ENCODE data around the gene CHID1. TPM values are rescaled to one million over a fixed set of nuclear protein-coding genes. Genes with fewer than 3 reads are reported as not detected.

Gene CHID1
- polyA plus RNA-seq, 2 donors, result 22.5 to 30.7 TPM

GRCh38 chr11:893008-893654, 17.5 kb downstream of the CHID1 start:
- Histone ChIP-seq H3K27ac (ENCODE audit: low read depth in 2 of 2, low read length in 1 of 2) (no peak overlapping the region), H3K36me3 (ENCODE audit: control insufficient read depth in 2 of 2, insufficient read depth in 2 of 2, low read length in 1 of 2) (peaks cover 0 to 26% of the 10 kb centered on the region in 2 donors), H3K9me3 (ENCODE audit: control insufficient read depth in 2 of 2, insufficient read depth in 1 of 2, low read depth in 1 of 2, low read length in 1 of 2) (no peaks in the 10 kb centered on the region), H3K4me1 (ENCODE audit: control insufficient read depth in 2 of 2, insufficient read depth in 2 of 2, low read length in 1 of 2) (peaks cover 0 to 4% of the 10 kb centered on the region in 2 donors), H3K4me3 (ENCODE audit: low read depth in 1 of 2, low read length in 2 of 2) (no peak overlapping the region), H3K27me3 (ENCODE audit: control insufficient read depth in 1 of 2, insufficient read depth in 2 of 2, low read length in 2 of 2) (no peaks in the 10 kb centered on the region)
- WGBS, 2 donors, result 81 to 87% methylated on average over 13 of the region's 13 CpGs

- H3K27ac ChIP-seq (ENCODE audit: low read depth in 2 of 2, low read length in 1 of 2), result no peak overlapping the region
- 81 to 82% methylated on average over 27 of the region's 27 CpGs for WGBS, 2 donors
- H3K27me3 ChIP-seq (ENCODE audit: control insufficient read depth in 1 of 2, insufficient read depth in 2 of 2, low read length in 2 of 2), result no peaks in the 10 kb centered on the region
- H3K4me1 ChIP-seq (ENCODE audit: control insufficient read depth in 2 of 2, insufficient read depth in 2 of 2, low read length in 1 of 2), result peaks cover 0 to 4% of the 10 kb centered on the region in 2 donors
- peaks cover 0 to 37% of the 10 kb centered on the region in 2 donors for H3K36me3 ChIP-seq (ENCODE audit: control insufficient read depth in 2 of 2, insufficient read depth in 2 of 2, low read length in 1 of 2)
- no peak overlapping the region for H3K4me3 ChIP-seq (ENCODE audit: low read depth in 1 of 2, low read length in 2 of 2)
- H3K9me3 ChIP-seq (ENCODE audit: control insufficient read depth in 2 of 2, insufficient read depth in 1 of 2, low read depth in 1 of 2, low read length in 1 of 2), result no peaks in the 10 kb centered on the region
Measured at GRCh38 chr11:890794-891540, 19.6 kb downstream of the CHID1 start.

- H3K4me3 ChIP-seq (ENCODE audit: low read depth in 1 of 2, low read length in 2 of 2), result no peak overlapping the region
- H3K9me3 ChIP-seq (ENCODE audit: control insufficient read depth in 2 of 2, insufficient read depth in 1 of 2, low read depth in 1 of 2, low read length in 1 of 2), result no peaks in the 10 kb centered on the region
- H3K27me3 ChIP-seq (ENCODE audit: control insufficient read depth in 1 of 2, insufficient read depth in 2 of 2, low read length in 2 of 2), result no peaks in the 10 kb centered on the region
- H3K36me3 ChIP-seq (ENCODE audit: control insufficient read depth in 2 of 2, insufficient read depth in 2 of 2, low read length in 1 of 2), result peaks cover 0 to 35% of the 10 kb centered on the region in 2 donors
- peaks cover 0 to 4% of the 10 kb centered on the region in 2 donors for H3K4me1 ChIP-seq (ENCODE audit: control insufficient read depth in 2 of 2, insufficient read depth in 2 of 2, low read length in 1 of 2)
- WGBS, 2 donors, result 90 to 92% methylated on average over 32 of the region's 32 CpGs
- H3K27ac ChIP-seq (ENCODE audit: low read depth in 2 of 2, low read length in 1 of 2), result no peak overlapping the region
Measured at GRCh38 chr11:889687-890475, 20.7 kb downstream of the CHID1 start.

- Histone ChIP-seq H3K36me3 (ENCODE audit: control insufficient read depth in 2 of 2, insufficient read depth in 2 of 2, low read length in 1 of 2) (peaks cover 0 to 35% of the 10 kb centered on the region in 2 donors), H3K27me3 (ENCODE audit: control insufficient read depth in 1 of 2, insufficient read depth in 2 of 2, low read length in 2 of 2) (no peaks in the 10 kb centered on the region), H3K9me3 (ENCODE audit: control insufficient read depth in 2 of 2, insufficient read depth in 1 of 2, low read depth in 1 of 2, low read length in 1 of 2) (no peaks in the 10 kb centered on the region), H3K27ac (ENCODE audit: low read depth in 2 of 2, low read length in 1 of 2) (no peak overlapping the region), H3K4me1 (ENCODE audit: control insufficient read depth in 2 of 2, insufficient read depth in 2 of 2, low read length in 1 of 2) (peaks cover 0 to 4% of the 10 kb centered on the region in 2 donors), H3K4me3 (ENCODE audit: low read depth in 1 of 2, low read length in 2 of 2) (no peak overlapping the region)
- WGBS, 2 donors, result 91% methylated on average over 13 of the region's 13 CpGs
Measured at GRCh38 chr11:889257-889656, 21.4 kb downstream of the CHID1 start.

GRCh38 chr11:888310-889212, 22.0 kb downstream of the CHID1 start:
- no peaks in the 10 kb centered on the region for H3K27me3 ChIP-seq (ENCODE audit: control insufficient read depth in 1 of 2, insufficient read depth in 2 of 2, low read length in 2 of 2)
- no peak overlapping the region for H3K27ac ChIP-seq (ENCODE audit: low read depth in 2 of 2, low read length in 1 of 2)
- WGBS, 2 donors, result 89 to 92% methylated on average over 45 of the region's 45 CpGs
- peaks cover 0 to 4% of the 10 kb centered on the region in 2 donors for H3K4me1 ChIP-seq (ENCODE audit: control insufficient read depth in 2 of 2, insufficient read depth in 2 of 2, low read length in 1 of 2)
- no peak overlapping the region for H3K4me3 ChIP-seq (ENCODE audit: low read depth in 1 of 2, low read length in 2 of 2)
- H3K36me3 ChIP-seq (ENCODE audit: control insufficient read depth in 2 of 2, insufficient read depth in 2 of 2, low read length in 1 of 2), result peaks cover 0 to 33% of the 10 kb centered on the region in 2 donors
- H3K9me3 ChIP-seq (ENCODE audit: control insufficient read depth in 2 of 2, insufficient read depth in 1 of 2, low read depth in 1 of 2, low read length in 1 of 2), result no peaks in the 10 kb centered on the region

GRCh38 chr11:887589-887988, 23.0 kb downstream of the CHID1 start:
- H3K4me1 ChIP-seq (ENCODE audit: control insufficient read depth in 2 of 2, insufficient read depth in 2 of 2, low read length in 1 of 2), result peaks cover 0 to 4% of the 10 kb centered on the region in 2 donors
- H3K36me3 ChIP-seq (ENCODE audit: control insufficient read depth in 2 of 2, insufficient read depth in 2 of 2, low read length in 1 of 2), result peaks cover 0 to 39% of the 10 kb centered on the region in 2 donors
- 93 to 94% methylated on average over 14 of the region's 14 CpGs for WGBS, 2 donors
- H3K27me3 ChIP-seq (ENCODE audit: control insufficient read depth in 1 of 2, insufficient read depth in 2 of 2, low read length in 2 of 2), result no peaks in the 10 kb centered on the region
- H3K27ac ChIP-seq (ENCODE audit: low read depth in 2 of 2, low read length in 1 of 2), result no peak overlapping the region
- no peak overlapping the region for H3K4me3 ChIP-seq (ENCODE audit: low read depth in 1 of 2, low read length in 2 of 2)
- H3K9me3 ChIP-seq (ENCODE audit: control insufficient read depth in 2 of 2, insufficient read depth in 1 of 2, low read depth in 1 of 2, low read length in 1 of 2), result no peaks in the 10 kb centered on the region

- Histone ChIP-seq H3K4me3 (ENCODE audit: low read depth in 1 of 2, low read length in 2 of 2) (no peak overlapping the region), H3K36me3 (ENCODE audit: control insufficient read depth in 2 of 2, insufficient read depth in 2 of 2, low read length in 1 of 2) (peaks cover 0 to 40% of the 10 kb centered on the region in 2 donors), H3K9me3 (ENCODE audit: control insufficient read depth in 2 of 2, insufficient read depth in 1 of 2, low read depth in 1 of 2, low read length in 1 of 2) (no peaks in the 10 kb centered on the region), H3K27me3 (ENCODE audit: control insufficient read depth in 1 of 2, insufficient read depth in 2 of 2, low read length in 2 of 2) (no peaks in the 10 kb centered on the region), H3K4me1 (ENCODE audit: control insufficient read depth in 2 of 2, insufficient read depth in 2 of 2, low read length in 1 of 2) (peaks cover 0 to 4% of the 10 kb centered on the region in 2 donors), H3K27ac (ENCODE audit: low read depth in 2 of 2, low read length in 1 of 2) (no peak overlapping the region)
- 95 to 96% methylated on average over 17 of the region's 17 CpGs for WGBS, 2 donors
Measured at GRCh38 chr11:886568-886967, 24.0 kb downstream of the CHID1 start.

GRCh38 chr11:884578-885070, 26.0 kb downstream of the CHID1 start:
- H3K36me3 ChIP-seq (ENCODE audit: control insufficient read depth in 2 of 2, insufficient read depth in 2 of 2, low read length in 1 of 2), result peaks cover 0 to 48% of the 10 kb centered on the region in 2 donors
- H3K4me1 ChIP-seq (ENCODE audit: control insufficient read depth in 2 of 2, insufficient read depth in 2 of 2, low read length in 1 of 2), result peaks cover 0 to 2% of the 10 kb centered on the region in 2 donors
- 90% methylated on average over 16 of the region's 16 CpGs for WGBS, 2 donors
- no peaks in the 10 kb centered on the region for H3K27me3 ChIP-seq (ENCODE audit: control insufficient read depth in 1 of 2, insufficient read depth in 2 of 2, low read length in 2 of 2)
- H3K4me3 ChIP-seq (ENCODE audit: low read depth in 1 of 2, low read length in 2 of 2), result no peak overlapping the region
- H3K9me3 ChIP-seq (ENCODE audit: control insufficient read depth in 2 of 2, insufficient read depth in 1 of 2, low read depth in 1 of 2, low read length in 1 of 2), result no peaks in the 10 kb centered on the region
- no peak overlapping the region for H3K27ac ChIP-seq (ENCODE audit: low read depth in 2 of 2, low read length in 1 of 2)

All from esophagus (tissue), 2 donors.